Gastrocnemius medialis (tissue), 4 donors: ENCODE data around the gene EDEM3. TPM values are rescaled to one million over a fixed set of nuclear protein-coding genes. Genes with fewer than 3 reads are reported as not detected.

Experiments used
- ATAC-seq, 2 donors: fragments of 150-250 bp; one replicate each; pipeline ENCODE4 v1.9.1; 2016
- DNase-seq, 2 donors: peaks; one replicate each; pipeline ENCODE4 v3.0.0-alpha.2; 2019
- H3K27ac ChIP-seq, 4 donors: fragments of 200-600 bp; sonication (generic); 1 replicate in 1 of 4; 2 replicates in 3 of 4; pipeline ENCODE4 v1.5.1; 2016 to 2018; ENCODE audit warnings: mild to moderate bottlenecking in 2 of 4, moderate library complexity in 1 of 4
- H3K27me3 ChIP-seq, 3 donors: fragments of 200-600 bp; sonication (generic) in 2 of 3; 1 replicate in 1 of 3; 2 replicates in 2 of 3; pipeline versions ENCODE4 v1.5.1 to v1.6.0; 2016 to 2019; ENCODE audit warnings: mild to moderate bottlenecking in 1 of 3, moderate library complexity in 1 of 3
- H3K36me3 ChIP-seq, 2 donors: fragments of 200-600 bp; sonication (generic) in 1 of 2; one replicate each; pipeline ENCODE4 v1.5.1; 2017 to 2018
- H3K4me1 ChIP-seq, 2 donors: fragments of 200-600 bp; sonication (generic) in 1 of 2; one replicate each; pipeline ENCODE4 v1.5.1; 2016 to 2017; ENCODE audit warnings: mild to moderate bottlenecking in 2 of 2
- H3K4me3 ChIP-seq, 4 donors: fragments of 200-600 bp; sonication (generic) in 3 of 4; 1 replicate in 1 of 4; 2 replicates in 3 of 4; pipeline ENCODE4 v1.5.1; 2016 to 2019; ENCODE audit warnings: mild to moderate bottlenecking in 2 of 4
- H3K9me3 ChIP-seq, 3 donors: fragments of 200-600 bp; sonication (generic) in 2 of 3; 1 replicate in 1 of 3; 2 replicates in 2 of 3; pipeline ENCODE4 v1.5.1; 2016 to 2019
- CTCF ChIP-seq, 5 experiments: fragments of 450-650 bp in 3 of 5; fragments of 200-600 bp in 2 of 5; sonication (generic) in 2 of 5; IDR thresholded peaks in 4 of 5; conservative IDR thresholded peaks in 1 of 5; 1 replicate in 4 of 5; 2 replicates in 1 of 5; pipeline ENCODE4 v1.5.1; 2016 to 2019; ENCODE audit warnings: antibody characterized with exemption in 5 of 5, mild to moderate bottlenecking in 3 of 5, moderate library complexity in 3 of 5
- POLR2A ChIP-seq, 2 donors: fragments of 450-650 bp; IDR thresholded peaks; one replicate each; pipeline ENCODE4 v1.6.1; 2017; ENCODE audit warnings: antibody characterized with exemption in 2 of 2, mild to moderate bottlenecking in 2 of 2, moderate library complexity in 2 of 2
- in situ Hi-C, 4 donors: fragments of 200-750 bp; cut with MboI; loops; one replicate each; pipeline versions ENCODE4 v1.15.0 to v1.8.0; 2017; ENCODE audit warnings: low sequenced_read_pairs in 4 of 4
- intact Hi-C: fragments of 100-400 bp; cut with DNase I; formaldehyde crosslinking; loops from one replicate; pipeline ENCODE4 v1.15.1; 2023; ENCODE audit warnings: low total_unique reads
- total RNA-seq, 4 donors: library from RNA; depleted of rRNA; stranded (reverse); fragments of >200 nt; gene quantifications; one replicate each; pipeline versions ENCODE4 v1.1.0 to v1.2.3, GENCODE V29; 2016

EDEM3 gene
- total RNA-seq, 4 donors from 2014 or later: 18.1 to 51.1 (median 31.9) TPM

- no peak for TF ChIP-seq POLR2A (IDR thresholded peaks at IDR 0.05)
- no peak for TF ChIP-seq CTCF (IDR thresholded peaks at IDR 0.05 in 4 of 5, conservative IDR thresholded peaks at IDR 0.05 in 1 of 5)
- H3K27me3 ChIP-seq: no peaks in the 10 kb centered on the region
- no peak overlapping the region for H3K4me3 ChIP-seq
- H3K9me3 ChIP-seq: no peaks in the 10 kb centered on the region
- peaks cover 0 to 34% of the 10 kb centered on the region in 2 donors for H3K36me3 ChIP-seq
- H3K27ac ChIP-seq: no peak overlapping the region
- ATAC-seq (no peak), DNase-seq (no peak)
- H3K4me1 ChIP-seq: no peaks in the 10 kb centered on the region
- in situ Hi-C loops (loop anchor here in 2 of 4 donors (25.0 kb wide), 1 partner anchor 606 kb away; no protein-coding TSS in a partner anchor), intact Hi-C loops (loop anchor here (5.0 kb wide), 2 partner anchors 381 to 451 kb away; no protein-coding TSS in a partner anchor)
These were observed 61.6 kb downstream of the EDEM3 start for GRCh38 chr1:184693011-184693410.

- Histone ChIP-seq H3K27me3 (no peaks in the 10 kb centered on the region), H3K27ac (no peak overlapping the region), H3K36me3 (peaks cover 0 to 34% of the 10 kb centered on the region in 2 donors), H3K4me1 (no peaks in the 10 kb centered on the region), H3K4me3 (no peak overlapping the region), H3K9me3 (no peaks in the 10 kb centered on the region)
- in situ Hi-C loops (loop anchor here in 2 of 4 donors (25.0 kb wide), 1 partner anchor 605 kb away; no protein-coding TSS in a partner anchor), intact Hi-C loops (loop anchor here (1.0 to 5.0 kb wide), 3 partner anchors 380 to 616 kb away; no protein-coding TSS in a partner anchor)
- TF ChIP-seq POLR2A (IDR thresholded peaks at IDR 0.05) (no peak), CTCF (IDR thresholded peaks at IDR 0.05 in 4 of 5, conservative IDR thresholded peaks at IDR 0.05 in 1 of 5) (peak; percentile 50 to 86 (median 76))
- no peak for DNase-seq
- peak; percentile 59 to 73 for ATAC-seq
These were observed 62.8 kb downstream of the EDEM3 start for GRCh38 chr1:184691719-184692324.

GRCh38 chr1:184686540-184686939, 68.1 kb downstream of the EDEM3 start:
- Histone ChIP-seq H3K4me1 (no peaks in the 10 kb centered on the region), H3K9me3 (peaks cover 0 to 5% (median 0%) of the 10 kb centered on the region in 3 donors), H3K27me3 (no peaks in the 10 kb centered on the region), H3K4me3 (no peak overlapping the region), H3K36me3 (peaks cover 0 to 9% of the 10 kb centered on the region in 2 donors), H3K27ac (no peak overlapping the region)
- intact Hi-C loops: no loop called here
- in situ Hi-C loops: loop anchor here (10.0 to 25.0 kb wide), 3 partner anchors 599 to 612 kb away; no protein-coding TSS in a partner anchor
- TF ChIP-seq POLR2A (IDR thresholded peaks at IDR 0.05) (no peak), CTCF (IDR thresholded peaks at IDR 0.05 in 4 of 5, conservative IDR thresholded peaks at IDR 0.05 in 1 of 5) (no peak)
- DNase-seq (no peak), ATAC-seq (no peak)

GRCh38 chr1:184685116-184685515, 69.5 kb downstream of the EDEM3 start:
- no peak for ATAC-seq
- in situ Hi-C loops (loop anchor here (10.0 to 25.0 kb wide), 3 partner anchors 598 to 610 kb away; no protein-coding TSS in a partner anchor), intact Hi-C loops (no loop called here)
- Histone ChIP-seq H3K4me3 (no peak overlapping the region), H3K27me3 (no peaks in the 10 kb centered on the region), H3K4me1 (no peaks in the 10 kb centered on the region), H3K36me3 (peaks cover 0 to 2% of the 10 kb centered on the region in 2 donors), H3K9me3 (peaks cover 0 to 11% (median 0%) of the 10 kb centered on the region in 3 donors), H3K27ac (no peak overlapping the region)
- DNase-seq: no peak
- TF ChIP-seq POLR2A (IDR thresholded peaks at IDR 0.05) (no peak), CTCF (IDR thresholded peaks at IDR 0.05 in 4 of 5, conservative IDR thresholded peaks at IDR 0.05 in 1 of 5) (no peak)
